ENCODE measurements around the gene HECTD1. TPM values are rescaled to one million over a fixed set of nuclear protein-coding genes. Genes with fewer than 3 reads are reported as not detected.
"Not testable (repeated sequence)": the region's sequence is repeated elsewhere in the genome, so short reads cannot be mapped to it uniquely, and the experiment has no call there.

HECTD1 gene
- polyA plus RNA-seq, 1 of the 3 experiments (the other 2 are of a cell fraction), result 43.2 TPM

DNA sequence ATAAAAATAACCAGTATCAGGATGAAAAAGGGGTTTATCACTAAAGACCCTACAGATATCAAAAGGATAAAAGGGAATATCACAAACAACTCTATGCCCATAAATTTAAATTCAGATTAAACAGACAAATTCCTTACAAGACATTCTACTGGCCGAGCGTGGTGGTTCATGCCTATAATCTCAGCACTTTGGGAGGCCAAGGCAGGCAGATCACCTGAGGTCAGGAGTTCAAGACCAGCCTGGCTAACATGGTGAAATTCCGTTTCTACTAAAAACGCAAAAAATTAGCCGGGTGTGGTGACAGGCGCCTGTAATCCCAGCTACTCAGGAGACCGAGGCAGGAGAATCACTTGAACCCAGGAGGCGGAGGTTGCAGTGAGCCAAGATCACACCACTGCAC is 15.0 kb downstream of the HECTD1 start:
- Histone ChIP-seq H3F3A (replicated peaks; ENCODE audit: insufficient read depth) (peaks cover 49% of the 10 kb centered on the region), H3K27ac (ENCODE audit: low read depth in 2 of 2, low read length in 1 of 2) (peak overlapping the region in 1 of 2 experiments; percentile 91; a peak in 1 of 4 replicates), H3K36me3 (replicated peaks in 1 of 2; ENCODE audit: control insufficient read depth in 1 of 2, insufficient read depth in 2 of 2, low read length in 1 of 2) (peaks cover 0 to 29% of the 10 kb centered on the region in 2 experiments), H3K79me2 (ENCODE audit: insufficient read depth) (peaks cover 85% of the 10 kb centered on the region), H4K20me1 (ENCODE audit: insufficient read depth) (peaks cover 30% of the 10 kb centered on the region), H3K4me1 (ENCODE audit: control insufficient read depth in 1 of 2, insufficient read depth in 2 of 2, low read depth in 1 of 2, low read length in 1 of 2) (peaks cover 0 to 23% of the 10 kb centered on the region in 2 experiments; a peak in 3 of 4 replicates)
- CTCF ChIA-PET, result interaction anchor here (1.6 kb wide), 1 partner anchor 15 kb away, joined by 5 read pairs; the partner anchor contains the start of gene HECTD1
- H3K9ac ChIP-seq; POLR2A ChIA-PET; H3K4me3 ChIP-seq (ENCODE audit: low read depth in 2 of 2, low read length in 1 of 2); DNase-seq; H3K4me2 ChIP-seq; H3K27me3 ChIP-seq (ENCODE audit: insufficient read depth); H2AFZ ChIP-seq (ENCODE audit: low read depth); H3K9me2 ChIP-seq; H3K9me3 ChIP-seq: not testable (repeated sequence)
- 98% methylated on average over 8 of the region's 8 CpGs for WGBS (ENCODE audit: low lambda C conversion rate)

DNA sequence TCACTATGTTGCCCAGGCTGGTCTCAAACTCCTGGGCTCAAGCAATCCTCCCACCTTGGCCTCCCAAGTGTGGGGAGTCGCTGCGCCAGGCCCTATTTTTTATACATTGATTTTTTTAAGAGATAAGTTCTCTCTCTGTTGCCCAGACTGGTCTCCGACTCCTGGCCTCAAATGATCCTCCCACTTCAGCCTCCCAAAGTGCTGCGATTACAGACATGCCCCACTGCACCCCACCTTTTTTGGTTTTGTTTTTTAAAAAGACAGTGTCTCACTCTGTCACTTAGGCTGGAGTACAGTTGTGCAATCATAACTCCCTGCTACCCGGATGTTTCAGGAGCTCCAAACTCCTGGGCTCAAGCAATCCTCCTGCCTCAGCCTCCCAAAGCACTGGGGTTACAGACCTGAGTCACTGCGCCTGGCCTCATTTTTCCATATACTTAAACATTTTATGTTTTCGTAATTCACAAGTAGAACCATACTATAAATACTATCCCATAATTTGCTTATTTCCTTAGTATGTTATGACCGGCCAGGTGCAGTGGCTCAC is 16.8 kb downstream of the HECTD1 start:
- Histone ChIP-seq H3K9me2 (no peaks in the 10 kb centered on the region), H3F3A (replicated peaks; ENCODE audit: insufficient read depth) (peaks cover 36% of the 10 kb centered on the region), H3K4me2 (no peak overlapping the region), H3K27me3 (ENCODE audit: insufficient read depth) (no peaks in the 10 kb centered on the region), H3K4me3 (ENCODE audit: low read depth in 2 of 2, low read length in 1 of 2) (no peak overlapping the region), H2AFZ (ENCODE audit: low read depth) (no peak overlapping the region), H3K79me2 (ENCODE audit: insufficient read depth) (peaks cover 85% of the 10 kb centered on the region), H3K9ac (no peak overlapping the region), H3K9me3 (no peaks in the 10 kb centered on the region), H3K36me3 (replicated peaks in 1 of 2; ENCODE audit: control insufficient read depth in 1 of 2, insufficient read depth in 2 of 2, low read length in 1 of 2) (peaks cover 0 to 20% of the 10 kb centered on the region in 2 experiments), H4K20me1 (ENCODE audit: insufficient read depth) (peaks cover 27% of the 10 kb centered on the region), H3K27ac (ENCODE audit: low read depth in 2 of 2, low read length in 1 of 2) (no peak overlapping the region), H3K4me1 (ENCODE audit: control insufficient read depth in 1 of 2, insufficient read depth in 2 of 2, low read depth in 1 of 2, low read length in 1 of 2) (peaks cover 0 to 17% of the 10 kb centered on the region in 2 experiments; a peak in 3 of 4 replicates)
- TF ChIP-seq SMC3 (IDR thresholded peaks at IDR 0.05; ENCODE audit: low read depth, low read length) (no peak), RCOR1 (IDR thresholded peaks at IDR 0.05; ENCODE audit: low read length) (no peak), RAD21 (IDR thresholded peaks at IDR 0.05; ENCODE audit: low read length) (no peak), SIN3A (IDR thresholded peaks at IDR 0.05; ENCODE audit: borderline replicate concordance, low read depth, low read length) (no peak), TEAD4 (IDR thresholded peaks at IDR 0.05; ENCODE audit: borderline replicate concordance, insufficient read depth) (no peak), RXRA (IDR thresholded peaks at IDR 0.05; ENCODE audit: borderline replicate concordance, low read depth) (no peak), JUND (IDR thresholded peaks at IDR 0.05) (no peak), YY1 (IDR thresholded peaks at IDR 0.05; ENCODE audit: low read depth) (no peak), GATA2 (CRISPR knock-in tag; IDR thresholded peaks at IDR 0.05) (no peak), MXI1 (IDR thresholded peaks at IDR 0.05; ENCODE audit: low read depth, low read length) (no peak), TAF1 (IDR thresholded peaks at IDR 0.05; ENCODE audit: borderline replicate concordance, low read depth, low read length) (no peak), EP300 (IDR thresholded peaks at IDR 0.05; ENCODE audit: borderline replicate concordance in 1 of 2, low read depth in 1 of 2, low read length in 1 of 2) (no peak), FOSL2 (IDR thresholded peaks at IDR 0.05; ENCODE audit: borderline replicate concordance, low read depth) (no peak)
- TF ChIP-seq, protein P1, sequence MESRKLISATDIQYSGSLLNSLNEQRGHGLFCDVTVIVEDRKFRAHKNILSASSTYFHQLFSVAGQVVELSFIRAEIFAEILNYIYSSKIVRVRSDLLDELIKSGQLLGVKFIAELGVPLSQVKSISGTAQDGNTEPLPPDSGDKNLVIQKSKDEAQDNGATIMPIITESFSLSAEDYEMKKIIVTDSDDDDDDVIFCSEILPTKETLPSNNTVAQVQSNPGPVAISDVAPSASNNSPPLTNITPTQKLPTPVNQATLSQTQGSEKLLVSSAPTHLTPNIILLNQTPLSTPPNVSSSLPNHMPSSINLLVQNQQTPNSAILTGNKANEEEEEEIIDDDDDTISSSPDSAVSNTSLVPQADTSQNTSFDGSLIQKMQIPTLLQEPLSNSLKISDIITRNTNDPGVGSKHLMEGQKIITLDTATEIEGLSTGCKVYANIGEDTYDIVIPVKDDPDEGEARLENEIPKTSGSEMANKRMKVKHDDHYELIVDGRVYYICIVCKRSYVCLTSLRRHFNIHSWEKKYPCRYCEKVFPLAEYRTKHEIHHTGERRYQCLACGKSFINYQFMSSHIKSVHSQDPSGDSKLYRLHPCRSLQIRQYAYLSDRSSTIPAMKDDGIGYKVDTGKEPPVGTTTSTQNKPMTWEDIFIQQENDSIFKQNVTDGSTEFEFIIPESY (IDR thresholded peaks at IDR 0.05; ENCODE audit: borderline replicate concordance, low read depth), result no peak
- TF ChIP-seq, protein P2, sequence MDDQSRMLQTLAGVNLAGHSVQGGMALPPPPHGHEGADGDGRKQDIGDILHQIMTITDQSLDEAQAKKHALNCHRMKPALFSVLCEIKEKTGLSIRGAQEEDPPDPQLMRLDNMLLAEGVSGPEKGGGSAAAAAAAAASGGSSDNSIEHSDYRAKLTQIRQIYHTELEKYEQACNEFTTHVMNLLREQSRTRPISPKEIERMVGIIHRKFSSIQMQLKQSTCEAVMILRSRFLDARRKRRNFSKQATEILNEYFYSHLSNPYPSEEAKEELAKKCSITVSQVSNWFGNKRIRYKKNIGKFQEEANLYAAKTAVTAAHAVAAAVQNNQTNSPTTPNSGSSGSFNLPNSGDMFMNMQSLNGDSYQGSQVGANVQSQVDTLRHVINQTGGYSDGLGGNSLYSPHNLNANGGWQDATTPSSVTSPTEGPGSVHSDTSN (IDR thresholded peaks at IDR 0.05), result no peak
- ChIA-PET CTCF (interaction anchor here (1.0 kb wide), 1 partner anchor 9 kb away, joined by 4 read pairs; no protein-coding TSS in a partner anchor), POLR2A (no interaction called here)
- DNase-seq, result no peak
- WGBS (ENCODE audit: low lambda C conversion rate), result 97% methylated on average over 8 of the region's 8 CpGs
